Stimulated activated CD4-positive, alpha-beta T cell treated with anti-CD3 and anti-CD28 coated beads, Interleukin-4, amount 100 ng/mL, for 48 hours (primary cell): ENCODE data around the gene SRC.

Experiments
- DNase-seq, 2 donors: peaks; one replicate each; pipeline ENCODE4 v3.0.0-alpha.2; 2020; ENCODE audit warnings: low read depth in 2 of 2

SRC gene

GRCh38 chr20:37425103-37425625 lies 79.2 kb downstream of the SRC start:
- DNase-seq, result no peak

DNA sequence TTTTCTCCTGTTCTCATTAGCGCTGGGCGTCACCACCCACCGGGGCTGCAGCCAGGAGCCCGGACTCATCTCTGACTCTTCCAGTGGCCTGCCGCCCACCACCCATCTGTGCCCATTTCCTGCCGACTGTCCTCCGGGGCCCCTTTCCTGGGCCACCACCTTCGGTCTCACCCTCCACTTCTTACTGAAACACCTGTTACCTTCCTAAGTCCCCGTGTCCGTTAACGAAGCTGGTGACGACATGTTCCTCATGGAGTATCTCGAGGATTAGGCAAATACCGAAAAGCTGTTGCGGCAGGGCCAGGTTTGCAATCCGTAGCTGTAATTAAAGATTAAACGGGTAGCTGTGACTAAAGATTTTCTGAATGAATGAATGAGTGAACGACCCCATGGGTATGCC lies 80.2 kb downstream of the SRC start:
- no peak for DNase-seq

GRCh38 chr20:37426978-37427377 lies 81.0 kb downstream of the SRC start:
- no peak for DNase-seq

- no peak for DNase-seq
Observed at GRCh38 chr20:37430044-37430443, 84.1 kb downstream of the SRC start.

- no peak for DNase-seq
Observed at GRCh38 chr20:37430778-37431460, 85.0 kb downstream of the SRC start.

DNA sequence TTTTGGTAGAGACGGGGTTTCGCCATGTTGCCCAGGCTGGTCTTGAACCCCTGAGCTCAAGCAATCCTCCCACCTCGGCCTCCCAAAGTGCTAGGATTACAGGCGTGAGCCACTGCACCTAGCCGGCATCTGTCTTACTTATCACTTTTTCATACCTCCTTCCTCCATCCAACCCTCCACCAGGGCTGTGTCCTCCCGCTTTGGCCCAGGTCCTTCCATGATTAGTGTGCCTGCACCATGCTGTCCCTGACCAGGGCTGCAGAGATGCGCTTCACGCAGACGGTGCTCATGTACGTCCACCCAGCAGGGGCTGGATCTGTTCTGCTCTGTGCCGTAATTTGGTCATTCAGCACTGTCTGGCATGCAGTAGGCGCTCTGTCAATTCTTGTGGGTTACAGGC lies 85.8 kb downstream of the SRC start:
- DNase-seq, result no peak

DNA sequence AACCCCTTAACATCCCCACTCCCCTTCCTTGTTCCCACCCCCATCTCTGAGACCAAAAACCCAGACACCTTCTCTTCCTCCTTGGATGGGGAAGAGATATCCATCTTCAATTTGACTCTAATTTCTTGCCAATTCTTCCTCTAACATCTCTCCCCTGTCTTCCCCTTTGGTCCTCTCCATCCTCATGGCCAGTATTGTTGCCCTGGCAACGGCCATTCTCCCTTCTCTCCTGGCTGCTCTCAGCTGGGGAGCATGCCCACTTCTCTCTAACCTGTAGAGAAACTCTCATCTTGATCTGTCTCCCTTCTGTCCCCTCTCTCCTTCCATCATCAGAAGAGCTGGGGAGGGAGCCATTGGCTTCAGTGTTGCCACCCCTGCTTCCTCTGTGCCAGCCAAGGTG lies 86.7 kb downstream of the SRC start:
- DNase-seq, result no peak

- DNase-seq, result no peak
Observed at GRCh38 chr20:37435607-37436006, 89.7 kb downstream of the SRC start.

DNA sequence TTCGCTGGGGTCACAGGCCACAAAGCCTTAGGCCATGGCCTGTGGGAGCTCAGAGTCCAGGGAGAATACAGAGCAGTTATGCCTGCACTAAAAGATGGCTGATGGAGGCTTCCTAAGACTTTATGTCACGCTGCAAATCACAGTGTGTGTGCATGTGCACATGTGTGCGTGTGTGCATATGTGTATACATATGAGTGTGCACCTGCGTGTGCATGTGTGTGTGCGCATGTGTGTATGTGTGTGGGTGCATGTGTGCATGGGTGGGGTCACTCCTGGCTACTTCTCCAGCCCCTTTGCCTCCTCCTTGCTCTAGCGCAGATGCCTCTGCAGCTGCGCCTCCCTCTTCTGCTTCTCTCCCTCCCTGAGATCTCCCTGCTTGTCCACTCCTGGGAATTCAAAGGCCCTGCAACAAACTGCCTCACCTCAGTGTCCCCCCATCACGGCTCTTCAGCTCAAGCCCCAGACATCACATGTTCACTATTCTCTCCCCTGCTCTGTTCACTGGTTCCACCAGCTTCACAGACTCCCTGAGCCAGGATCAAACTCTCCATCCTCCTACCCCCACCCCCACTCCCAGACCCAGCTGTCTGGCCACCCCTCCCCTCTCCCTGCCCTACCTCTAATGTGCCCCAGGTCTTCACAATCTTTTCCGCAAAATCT lies 90.7 kb downstream of the SRC start:
- DNase-seq, result no peak

- no peak for DNase-seq
Observed at GRCh38 chr20:37437676-37438075, 91.7 kb downstream of the SRC start.

DNA sequence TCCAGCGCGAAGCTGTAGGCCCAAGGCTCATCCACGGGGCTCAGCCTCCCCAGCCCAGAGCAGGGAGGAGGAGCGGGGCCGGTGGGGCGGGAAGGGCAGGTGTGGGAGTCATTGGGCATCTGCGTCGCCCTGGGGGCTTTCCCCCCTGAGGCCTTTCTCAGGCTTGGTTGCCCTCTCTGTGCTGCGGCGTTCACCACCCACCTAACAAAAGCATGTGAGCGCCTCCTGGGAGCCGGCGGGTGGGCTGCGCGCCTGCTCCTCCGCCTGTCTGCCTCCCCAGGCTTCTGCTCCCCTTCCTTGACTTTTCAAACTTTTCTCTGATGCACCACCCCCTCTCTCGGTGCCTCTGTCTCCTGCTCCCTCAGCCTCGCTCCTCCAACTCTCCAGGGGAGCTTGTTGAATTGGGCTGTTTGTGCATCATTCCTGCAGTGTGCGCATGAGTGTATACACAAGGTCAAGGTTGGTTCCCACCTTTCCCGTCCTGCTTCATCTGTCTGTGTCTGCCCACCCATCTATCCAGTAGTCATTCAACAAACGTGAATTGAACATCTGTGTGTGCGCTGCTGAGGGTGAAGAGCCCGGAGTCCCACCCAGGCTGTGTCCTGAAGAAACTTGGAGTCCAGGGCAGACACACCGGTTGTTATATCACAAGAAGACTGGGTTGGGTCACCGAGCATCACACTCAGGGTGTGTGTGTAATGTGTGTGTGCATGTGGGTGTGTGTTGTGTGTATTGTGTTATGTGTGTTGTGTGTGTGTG lies 92.7 kb downstream of the SRC start:
- DNase-seq, result no peak

- DNase-seq, result no peak
Observed at GRCh38 chr20:37439223-37439933, 93.4 kb downstream of the SRC start.

GRCh38 chr20:37441023-37441422 lies 95.1 kb downstream of the SRC start:
- DNase-seq, result no peak

GRCh38 chr20:37442547-37442946 lies 96.6 kb downstream of the SRC start:
- no peak for DNase-seq

DNA sequence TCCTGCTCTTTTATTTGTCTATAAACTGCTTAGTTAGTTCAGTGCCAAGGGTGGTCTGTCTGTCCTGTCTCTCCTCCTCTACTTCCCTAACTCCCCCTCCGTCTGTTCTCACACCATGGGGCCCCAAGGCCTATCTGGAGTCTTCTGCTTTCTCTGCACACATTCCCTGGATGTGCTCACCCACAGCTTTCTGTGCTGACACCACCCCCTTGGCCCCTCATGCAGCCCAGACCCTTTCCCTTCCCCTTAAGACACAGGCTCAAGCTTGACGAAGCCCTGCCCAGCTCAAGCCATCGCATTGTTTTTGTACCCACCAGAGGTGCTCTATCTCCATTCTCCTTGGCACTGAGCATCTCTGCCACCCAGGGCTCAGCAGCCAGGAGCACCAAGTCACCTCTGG lies 97.0 kb downstream of the SRC start:
- no peak for DNase-seq

- no peak for DNase-seq
Observed at GRCh38 chr20:37443596-37443995, 97.7 kb downstream of the SRC start.

DNA sequence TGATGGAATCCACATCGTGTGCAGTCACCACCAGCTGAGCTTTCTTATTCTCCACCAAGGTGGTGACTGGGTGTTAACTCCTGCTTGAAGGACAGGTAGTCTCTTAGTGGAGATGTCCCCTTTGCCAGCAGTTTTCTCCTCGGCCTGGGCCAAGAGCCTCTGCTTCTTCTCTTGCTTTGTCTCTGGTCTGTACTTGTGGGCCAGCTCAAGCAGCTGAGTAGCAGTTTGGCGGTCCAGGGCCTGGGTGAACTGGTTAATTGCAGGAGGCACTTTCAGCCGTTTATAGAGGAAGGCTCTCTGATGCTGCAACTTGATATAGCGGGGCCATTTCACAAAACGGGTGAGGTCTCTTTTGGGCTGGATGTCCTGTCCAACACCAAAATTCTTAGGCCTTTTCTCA lies 99.1 kb downstream of the SRC start:
- DNase-seq, result no peak

- DNase-seq, result no peak
Observed at GRCh38 chr20:37446286-37447032, 100.5 kb downstream of the SRC start.

DNA sequence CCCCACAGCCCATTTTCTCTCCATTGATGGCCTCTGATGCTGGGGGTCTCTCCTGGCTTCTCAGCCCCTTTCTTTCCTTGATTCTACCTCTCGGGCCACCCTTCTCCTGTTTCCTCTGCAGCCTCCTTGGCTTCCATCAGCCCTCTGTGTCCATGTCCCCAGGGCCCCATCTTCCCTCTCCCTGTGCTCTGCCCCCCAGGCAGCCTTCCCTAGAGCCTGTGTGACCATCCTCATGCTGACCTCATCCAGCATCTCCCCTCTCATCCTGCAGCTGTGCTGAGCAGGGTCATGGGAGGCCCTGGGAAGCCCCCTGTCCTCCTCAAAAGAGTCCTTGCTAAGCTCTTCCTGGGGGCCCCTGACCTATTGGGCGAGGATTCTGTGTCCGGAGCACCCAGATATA lies 101.7 kb downstream of the SRC start:
- DNase-seq, result no peak

GRCh38 chr20:37449276-37449675 lies 103.3 kb downstream of the SRC start:
- DNase-seq, result no peak

DNA sequence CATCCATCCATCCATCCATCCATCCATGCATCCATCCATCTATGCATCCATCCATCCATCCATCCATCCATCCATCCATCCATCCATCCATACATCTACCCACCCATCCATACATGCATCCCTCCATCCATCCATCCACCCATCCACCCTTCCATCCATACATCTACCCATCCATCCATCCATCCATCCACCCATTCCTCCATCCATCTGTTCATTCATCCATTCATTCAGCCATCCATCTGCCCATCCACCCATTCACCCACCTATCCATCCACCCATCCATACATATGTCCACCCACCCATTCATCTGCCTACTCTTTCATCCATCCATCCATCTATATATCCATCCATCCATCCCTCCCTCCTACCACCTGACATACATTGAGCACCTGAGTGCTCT lies 104.4 kb downstream of the SRC start:
- DNase-seq, result no peak
